Measurements from ENCODE around the gene UVSSA.
"Not testable (repeated sequence)": the region's sequence is repeated elsewhere in the genome, so short reads cannot be mapped to it uniquely, and the experiment has no call there.

Gene UVSSA

GRCh38 chr4:1316537-1317168 lies 30.4 kb upstream of the UVSSA start:
- DNase-seq (ENCODE audit: low spot score): no peak

- no peak for DNase-seq (ENCODE audit: low spot score)
Measured at GRCh38 chr4:1317177-1318045, 29.6 kb upstream of the UVSSA start.

- no peak for DNase-seq (ENCODE audit: low spot score)
Measured at GRCh38 chr4:1318046-1318375, 29.0 kb upstream of the UVSSA start.

- peak; percentile 48 for DNase-seq (ENCODE audit: low spot score)
Measured at GRCh38 chr4:1318488-1319213, 28.4 kb upstream of the UVSSA start.

- no peak for DNase-seq (ENCODE audit: low spot score)
Measured at GRCh38 chr4:1321486-1321885, 25.5 kb upstream of the UVSSA start.

- DNase-seq (ENCODE audit: low spot score): no peak
Measured at GRCh38 chr4:1321946-1322650, 24.9 kb upstream of the UVSSA start.

- DNase-seq (ENCODE audit: low spot score): no peak
Measured at GRCh38 chr4:1323280-1323634, 23.8 kb upstream of the UVSSA start.

GRCh38 chr4:1323635-1324442 lies 23.2 kb upstream of the UVSSA start:
- DNase-seq (ENCODE audit: low spot score): no peak

- not testable (repeated sequence) for DNase-seq (ENCODE audit: low spot score)
Measured at GRCh38 chr4:1324443-1325175, 22.4 kb upstream of the UVSSA start.

GRCh38 chr4:1325176-1325480 lies 21.9 kb upstream of the UVSSA start:
- no peak for DNase-seq (ENCODE audit: low spot score)

- no peak for DNase-seq (ENCODE audit: low spot score)
Measured at GRCh38 chr4:1325681-1326635, 21.1 kb upstream of the UVSSA start.

GRCh38 chr4:1326751-1327525 lies 20.1 kb upstream of the UVSSA start:
- DNase-seq (ENCODE audit: low spot score): no peak

GRCh38 chr4:1327526-1328266 lies 19.3 kb upstream of the UVSSA start:
- DNase-seq (ENCODE audit: low spot score): no peak

GRCh38 chr4:1328267-1329155 lies 18.5 kb upstream of the UVSSA start:
- no peak for DNase-seq (ENCODE audit: low spot score)

GRCh38 chr4:1329408-1330371 lies 17.3 kb upstream of the UVSSA start:
- no peak for DNase-seq (ENCODE audit: low spot score)
